ENCODE results near the gene DDX25. TPM values are rescaled to one million over a fixed set of nuclear protein-coding genes. Genes with fewer than 3 reads are reported as not detected.

The DDX25 gene
- total and polyA plus RNA-seq, 2 of the 13 experiments (the other 11 are each of a cell fraction or from before 2014, with no cell fraction given) = 0.17 to 0.29 TPM

GRCh38 chr11:125926682-125927081 is 22.4 kb downstream of the DDX25 start:
- BruUV-seq (replicated peaks) = no TSS peak
- no peak for TF ChIP-seq STAT6 (CRISPR knock-in tag; IDR thresholded peaks at IDR 0.05; ENCODE audit: borderline replicate concordance)
- no peak for TF ChIP-seq ATAD3A (CRISPR knock-in tag; IDR thresholded peaks at IDR 0.05)
- TF ChIP-seq ZNF556 (CRISPR knock-in tag; IDR thresholded peaks at IDR 0.05; ENCODE audit: borderline replicate concordance) = no peak
- TF ChIP-seq TRIM22 (IDR thresholded peaks at IDR 0.05) = no peak
- no peak for TF ChIP-seq SRSF4 (IDR thresholded peaks at IDR 0.05; ENCODE audit: low read depth, low read length, poor library complexity, severe bottlenecking)
- TF ChIP-seq HDAC1 (CRISPR knock-in tag; IDR thresholded peaks at IDR 0.05) = no peak
- TF ChIP-seq ZNF678 (CRISPR knock-in tag; IDR thresholded peaks at IDR 0.05) = no peak
- no peak for TF ChIP-seq NAIF1 (CRISPR knock-in tag; IDR thresholded peaks at IDR 0.05; ENCODE audit: borderline replicate concordance)
- no peak for TF ChIP-seq ZBTB37 (CRISPR knock-in tag; IDR thresholded peaks at IDR 0.05)
- CTCF ChIA-PET (ENCODE audit: low intra/inter-chr PET ratio, low total read pairs) = no interaction called here
- H3K9me3 ChIP-seq (ENCODE audit: low read length) = no peaks in the 10 kb centered on the region
- no peak overlapping the region for H3K4me2 ChIP-seq (ENCODE audit: low read depth, low read length)
- no peak overlapping the region for H2AFZ ChIP-seq (ENCODE audit: low read length)
- WGBS (ENCODE audit: low lambda C conversion rate) = 79% methylated on average over 12 of the region's 12 CpGs
- FAIRE-seq (no peak), ATAC-seq (no peak), DNase-seq (ENCODE audit: low spot score) (no peak)
- no peak overlapping the region for H3K27ac ChIP-seq (ENCODE audit: extremely low read length, insufficient read depth, low read length)
- intact Hi-C loops (cut with micrococcal nuclease; ENCODE audit: unreplicated experiment) (no loop called here), in situ Hi-C loops (cut with HindIII; ENCODE audit: extremely low pct_ligation_motif_present, low pct_unique_long_range_greater_than_20kb) (no loop called here)
- peaks cover 53% of the 10 kb centered on the region for H3K4me1 ChIP-seq (ENCODE audit: insufficient read depth, low read length)
- POLR2A ChIA-PET = no interaction called here
- no peak overlapping the region for H3K4me3 ChIP-seq (replicated peaks in 1 of 3; ENCODE audit: insufficient read depth in 1 of 3, low read depth in 2 of 3, low read length in 3 of 3)
- no peak overlapping the region for H3K9ac ChIP-seq (ENCODE audit: insufficient read depth, low read depth, low read length)
- H3K27me3 ChIP-seq (ENCODE audit: control insufficient read depth in 1 of 2, insufficient read depth in 2 of 2, low read length in 2 of 2) = no peaks in the 10 kb centered on the region
- H4K20me1 ChIP-seq (ENCODE audit: insufficient read depth, low read length) = no peaks in the 10 kb centered on the region
- H3K79me2 ChIP-seq (ENCODE audit: insufficient read depth, low read length) = no peaks in the 10 kb centered on the region
- no peaks in the 10 kb centered on the region for H3K36me3 ChIP-seq (replicated peaks in 1 of 2; ENCODE audit: control insufficient read depth in 1 of 2, insufficient read depth in 2 of 2, low read length in 2 of 2)
